GM19238 (cell line): Measurements from ENCODE around the gene TMEM14B.
"Not testable (repeated sequence)": the region's sequence is repeated elsewhere in the genome, so short reads cannot be mapped to it uniquely, and the experiment has no call there.

Experiments
- DNase-seq: peaks from one replicate; pipeline ENCODE4 v3.0.0; 2011; ENCODE audit warnings: low spot score; ENCODE audit not compliant: insufficient read length

The TMEM14B gene

GRCh38 chr6:10745116-10745515, 2.5 kb upstream of the TMEM14B start:
- no peak for DNase-seq

- DNase-seq, result no peak
Observed at GRCh38 chr6:10746915-10747250, 722 bp upstream of the TMEM14B start.

DNA sequence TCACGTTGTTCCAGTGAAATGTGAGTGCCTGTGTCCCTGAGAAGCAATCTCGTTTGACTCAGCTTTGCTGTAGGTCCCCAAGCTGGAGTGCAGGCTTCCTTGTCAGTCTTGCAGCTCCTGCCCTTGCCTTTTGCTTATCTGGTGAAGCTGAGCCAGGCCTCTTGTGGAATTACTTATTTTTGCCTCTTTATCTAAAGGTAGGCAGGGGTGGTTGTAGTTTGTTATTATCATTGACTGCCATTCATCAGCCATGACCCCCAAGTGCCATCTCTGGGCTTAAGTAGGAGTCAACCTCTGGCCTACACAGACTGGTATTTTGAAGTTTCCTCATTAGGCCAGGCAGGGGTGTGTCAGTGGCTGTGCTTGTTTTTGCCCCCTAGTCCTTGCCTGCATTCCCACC, 2.1 kb downstream of the TMEM14B start:
- DNase-seq, result no peak

GRCh38 chr6:10750568-10750967, 3.0 kb downstream of the TMEM14B start:
- not testable (repeated sequence) for DNase-seq

GRCh38 chr6:10751757-10752156, 4.2 kb downstream of the TMEM14B start:
- DNase-seq, result not testable (repeated sequence)

DNA sequence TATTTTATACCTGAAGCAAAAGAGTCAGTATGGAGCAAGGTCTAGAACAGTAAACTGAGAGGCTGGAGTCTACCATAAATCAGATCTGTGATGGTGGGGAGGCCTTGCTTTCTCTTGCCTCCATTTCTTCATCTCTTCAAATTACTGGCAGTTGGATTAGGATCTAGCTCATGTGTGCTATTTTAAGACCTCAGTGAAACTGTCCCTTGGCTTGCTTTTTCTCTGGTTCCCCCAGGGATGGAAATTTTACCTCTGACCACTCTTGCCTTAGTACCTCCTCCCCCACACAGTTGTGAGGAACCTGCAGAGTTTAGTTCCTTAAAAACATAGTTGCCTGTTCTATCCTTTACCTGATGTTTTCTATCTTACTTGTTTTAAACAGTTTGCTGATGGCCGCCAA, 8.5 kb downstream of the TMEM14B start:
- no peak for DNase-seq

GRCh38 chr6:10759312-10759839, 11.8 kb downstream of the TMEM14B start:
- DNase-seq, result peak; percentile 9

- no peak for DNase-seq
Observed at GRCh38 chr6:10759884-10760329, 12.3 kb downstream of the TMEM14B start.

- no peak for DNase-seq
Observed at GRCh38 chr6:10763006-10763405, 15.4 kb downstream of the TMEM14B start.

GRCh38 chr6:10769419-10769818, 21.8 kb downstream of the TMEM14B start:
- no peak for DNase-seq

- DNase-seq, result no peak
Observed at GRCh38 chr6:10771371-10771894, 23.8 kb downstream of the TMEM14B start.

DNA sequence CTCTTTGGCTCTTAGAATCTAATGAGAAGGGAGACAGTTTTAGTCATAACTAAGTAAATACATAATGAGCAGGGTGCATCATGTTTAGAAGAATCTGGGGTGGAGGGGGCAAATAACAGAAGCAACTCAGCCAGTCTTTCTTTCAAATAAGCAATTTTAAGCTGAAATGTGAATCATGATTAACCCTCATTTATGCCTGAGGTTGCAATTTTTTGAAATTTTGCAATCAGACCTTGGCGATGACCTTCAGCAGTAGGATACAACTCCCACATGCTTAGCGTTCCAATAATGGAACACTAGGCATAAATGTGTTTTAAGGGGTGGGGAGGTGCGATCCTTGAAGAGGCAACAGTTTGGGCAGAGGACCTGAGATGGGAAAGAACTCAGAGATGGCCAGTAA, 30.6 kb downstream of the TMEM14B start:
- no peak for DNase-seq

GRCh38 chr6:10779076-10779475, 31.5 kb downstream of the TMEM14B start:
- no peak for DNase-seq

DNA sequence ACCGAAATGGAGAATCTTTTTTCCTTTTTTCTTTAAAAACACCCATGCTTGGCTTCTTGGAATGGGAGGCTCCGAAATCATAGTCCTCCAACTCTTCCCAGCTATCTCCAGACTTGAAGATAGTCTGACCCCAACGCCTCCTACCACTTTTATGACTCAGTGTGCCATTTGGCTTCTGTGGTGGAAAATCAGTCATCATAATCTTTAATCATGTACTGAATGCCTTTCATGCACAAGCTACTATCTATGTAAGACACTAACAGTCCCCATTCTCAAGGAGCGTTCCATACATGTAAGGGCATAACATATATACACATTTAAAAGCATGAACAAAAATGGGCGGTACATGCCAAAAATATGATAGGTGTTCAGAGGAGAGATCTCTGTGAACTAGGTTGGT, 44.1 kb downstream of the TMEM14B start:
- no peak for DNase-seq

DNA sequence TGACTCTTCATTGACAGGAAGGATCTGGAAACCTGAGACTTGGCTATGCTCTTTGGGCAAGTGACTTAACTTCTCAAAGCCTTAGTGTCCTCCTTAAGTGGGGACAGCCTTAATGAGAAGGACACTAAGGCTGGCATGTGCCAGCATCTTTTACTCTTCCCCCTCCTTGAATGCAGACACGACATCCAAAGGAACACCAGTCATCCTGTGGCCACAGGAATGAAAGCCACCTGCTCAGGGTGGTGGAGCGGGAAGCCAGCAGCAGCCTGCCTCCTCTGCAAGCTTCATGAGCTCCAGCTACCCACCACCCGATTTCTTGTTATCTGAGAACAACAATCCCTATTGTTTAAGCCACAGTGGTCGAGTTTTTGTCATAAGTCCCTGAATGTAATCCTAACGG, 44.5 kb downstream of the TMEM14B start:
- DNase-seq, result no peak

GRCh38 chr6:10793035-10793434, 45.4 kb downstream of the TMEM14B start:
- DNase-seq, result no peak

GRCh38 chr6:10793695-10794094, 46.1 kb downstream of the TMEM14B start:
- DNase-seq, result no peak

DNA sequence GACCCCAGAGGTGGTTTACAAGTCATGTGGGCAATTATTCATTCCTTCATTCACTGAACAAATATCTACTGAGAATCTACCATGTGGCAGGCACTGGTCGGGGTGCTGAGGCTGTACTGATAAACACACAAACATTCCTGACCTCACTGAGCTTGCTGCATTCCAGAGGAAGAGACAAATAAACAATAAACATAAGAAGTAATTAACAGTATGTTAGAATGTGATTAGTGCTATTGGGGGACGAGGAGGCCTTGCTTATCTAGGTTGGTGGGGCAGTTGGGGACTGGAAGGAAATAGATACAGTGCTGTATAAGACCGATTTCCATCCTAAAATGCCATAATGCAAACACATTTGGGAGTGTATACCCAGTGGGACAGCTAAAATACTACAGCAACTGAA, 46.6 kb downstream of the TMEM14B start:
- DNase-seq, result no peak

DNA sequence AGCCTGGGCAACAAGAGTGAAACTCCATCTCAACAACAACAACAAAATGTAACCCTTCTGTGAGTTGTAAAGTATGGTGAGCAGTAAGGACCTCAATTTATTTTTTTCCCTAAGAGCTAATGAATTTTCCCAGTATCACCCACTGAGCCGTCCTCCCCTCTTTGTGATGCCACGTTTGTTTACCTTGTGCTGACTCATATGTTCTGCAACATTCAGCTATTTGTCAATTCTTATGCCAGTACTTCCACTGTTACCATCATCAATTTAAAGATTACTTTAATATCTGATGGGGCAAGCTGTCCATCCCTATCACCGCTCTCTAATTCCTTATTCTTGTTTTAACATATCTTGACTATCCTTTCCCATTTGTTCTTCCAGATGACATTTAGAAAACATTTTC, 53.2 kb downstream of the TMEM14B start:
- no peak for DNase-seq

DNA sequence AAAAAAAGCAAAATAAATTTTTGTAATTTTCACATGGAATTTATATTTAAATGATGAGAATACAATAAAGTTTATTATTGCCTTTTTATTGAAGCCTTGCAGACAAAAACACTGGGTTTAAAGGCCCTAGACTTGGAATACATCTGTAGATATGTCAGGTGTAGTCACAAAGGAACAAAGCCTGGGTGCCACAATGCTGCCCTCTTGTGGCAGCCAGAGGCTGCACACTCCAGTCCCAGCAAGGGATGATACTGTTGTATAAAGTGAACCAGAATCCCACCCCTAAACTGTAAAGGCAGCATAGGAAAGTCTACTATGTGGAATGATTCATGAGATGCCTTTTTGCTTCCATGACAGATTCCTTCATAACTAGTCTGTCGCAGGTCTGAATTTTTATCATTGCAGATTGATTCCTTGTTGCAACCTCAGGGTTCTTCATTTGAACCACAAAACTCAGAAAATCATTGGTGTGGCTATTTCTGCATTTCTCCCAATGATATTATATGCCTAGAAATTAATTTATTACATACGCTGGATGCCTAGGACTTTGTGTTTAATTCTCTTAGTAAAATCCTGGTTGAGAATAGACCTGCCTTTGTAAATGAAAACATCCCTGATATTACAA, 53.7 kb downstream of the TMEM14B start:
- DNase-seq, result peak; percentile 51
